Tibial artery (tissue), 4 donors: Measurements from ENCODE around the gene NCKAP5.

Experiments
- DNase-seq, 2 donors: peaks; one replicate each; pipeline ENCODE4 v3.0.0-alpha.2; 2019
- H3K27ac ChIP-seq, 2 donors: fragments of 200-600 bp; sonication (generic) in 1 of 2; 1 replicate in 1 of 2; 2 replicates in 1 of 2; pipeline ENCODE4 v1.5.1; 2018 to 2019; ENCODE audit warnings: mild to moderate bottlenecking in 1 of 2
- H3K27me3 ChIP-seq, 2 donors: fragments of 200-600 bp; sonication (generic) in 1 of 2; one replicate each; pipeline versions ENCODE4 v1.5.1 to v1.6.0; 2016 to 2019
- H3K36me3 ChIP-seq, 3 donors: fragments of 200-600 bp; sonication (generic) in 2 of 3; one replicate each; pipeline ENCODE4 v1.5.1; 2016 to 2019; ENCODE audit warnings: mild to moderate bottlenecking in 2 of 3
- H3K4me1 ChIP-seq, 4 donors: fragments of 200-600 bp; sonication (generic) in 2 of 4; 1 replicate in 3 of 4; 2 replicates in 1 of 4; pipeline ENCODE4 v1.5.1; 2016 to 2019
- H3K4me3 ChIP-seq, 2 donors: fragments of 200-600 bp; sonication (generic) in 1 of 2; 1 replicate in 1 of 2; 2 replicates in 1 of 2; pipeline ENCODE4 v1.5.1; 2018 to 2019; ENCODE audit warnings: mild to moderate bottlenecking in 2 of 2
- H3K9me3 ChIP-seq, 3 donors: fragments of 200-600 bp; sonication (generic) in 1 of 3; one replicate each; pipeline ENCODE4 v1.5.1; 2016 to 2019
- CTCF ChIP-seq, 2 experiments: fragments of 200-600 bp in 1 of 2; fragments of 450-650 bp in 1 of 2; IDR thresholded peaks; one replicate each; pipeline ENCODE4 v1.5.1; 2017 to 2019; ENCODE audit warnings: antibody characterized with exemption in 2 of 2, mild to moderate bottlenecking in 1 of 2, moderate library complexity in 1 of 2
- intact Hi-C: fragments of 100-400 bp; cut with DNase I; formaldehyde crosslinking; loops from one replicate; pipeline ENCODE4 v1.15.0; 2023; ENCODE audit warnings: low total_unique reads

NCKAP5 gene

GRCh38 chr2:133438848-133439564 lies 129.3 kb downstream of the NCKAP5 start:
- DNase-seq = no peak
- Histone ChIP-seq H3K27ac (no peak overlapping the region), H3K9me3 (no peaks in the 10 kb centered on the region), H3K4me1 (no peaks in the 10 kb centered on the region), H3K4me3 (no peak overlapping the region), H3K27me3 (no peaks in the 10 kb centered on the region), H3K36me3 (no peaks in the 10 kb centered on the region)
- intact Hi-C loops = no loop called here
- TF ChIP-seq CTCF (IDR thresholded peaks at IDR 0.05) = no peak

- Histone ChIP-seq H3K4me1 (no peaks in the 10 kb centered on the region), H3K27me3 (no peaks in the 10 kb centered on the region), H3K27ac (no peak overlapping the region), H3K9me3 (no peaks in the 10 kb centered on the region), H3K36me3 (no peaks in the 10 kb centered on the region), H3K4me3 (no peak overlapping the region)
- intact Hi-C loops = no loop called here
- no peak for DNase-seq
- TF ChIP-seq CTCF (IDR thresholded peaks at IDR 0.05) = no peak
Measured at GRCh38 chr2:133438026-133438425, 130.2 kb downstream of the NCKAP5 start.

GRCh38 chr2:133437492-133437891 lies 130.8 kb downstream of the NCKAP5 start:
- Histone ChIP-seq H3K27me3 (no peaks in the 10 kb centered on the region), H3K36me3 (no peaks in the 10 kb centered on the region), H3K27ac (no peak overlapping the region), H3K4me3 (no peak overlapping the region), H3K9me3 (no peaks in the 10 kb centered on the region), H3K4me1 (no peaks in the 10 kb centered on the region)
- DNase-seq = no peak
- intact Hi-C loops = no loop called here
- TF ChIP-seq CTCF (IDR thresholded peaks at IDR 0.05) = no peak

GRCh38 chr2:133434959-133435668 lies 133.1 kb downstream of the NCKAP5 start:
- Histone ChIP-seq H3K4me1 (no peaks in the 10 kb centered on the region), H3K9me3 (no peaks in the 10 kb centered on the region), H3K27me3 (no peaks in the 10 kb centered on the region), H3K4me3 (no peak overlapping the region), H3K36me3 (no peaks in the 10 kb centered on the region), H3K27ac (no peak overlapping the region)
- DNase-seq = no peak
- TF ChIP-seq CTCF (IDR thresholded peaks at IDR 0.05) = no peak
- intact Hi-C loops = no loop called here

GRCh38 chr2:133433455-133434451 lies 134.5 kb downstream of the NCKAP5 start:
- no peaks in the 10 kb centered on the region for H3K27me3 ChIP-seq
- H3K9me3 ChIP-seq = no peaks in the 10 kb centered on the region
- H3K36me3 ChIP-seq = no peaks in the 10 kb centered on the region
- intact Hi-C loops = no loop called here
- no peaks in the 10 kb centered on the region for H3K4me1 ChIP-seq
- no peak overlapping the region for H3K27ac ChIP-seq
- no peak overlapping the region for H3K4me3 ChIP-seq
- no peak for DNase-seq
- TF ChIP-seq CTCF (IDR thresholded peaks at IDR 0.05) = no peak
